GM03348 (cell line): ENCODE measurements around the gene C22orf42.
A peak's percentile ranks its signal among the peaks of the same experiment; 100 is the strongest.

Experiments
- DNase-seq: peaks from one replicate; pipeline ENCODE4 v3.0.0; 2012; ENCODE audit warnings: low spot score

C22orf42 gene

DNA sequence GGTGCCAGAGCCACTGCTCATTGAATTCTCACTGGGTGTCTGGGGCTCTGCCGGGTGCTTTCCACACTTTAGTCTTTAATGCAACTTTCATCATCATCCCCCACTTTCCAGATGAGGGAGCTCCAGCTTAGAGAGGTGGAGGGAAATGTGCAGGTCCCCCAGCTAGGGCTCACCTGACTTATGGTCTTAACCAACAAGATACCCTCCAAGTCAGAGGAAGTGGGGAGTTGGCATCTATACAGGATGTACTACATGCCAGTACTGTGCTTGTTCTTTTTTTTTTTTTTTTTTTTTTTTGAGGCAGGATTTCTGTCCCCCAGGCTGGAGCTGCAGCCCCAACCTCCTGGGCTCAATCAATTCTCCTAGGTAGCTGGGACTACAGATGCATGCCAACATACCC is 26.3 kb downstream of the C22orf42 start:
- DNase-seq, result no peak

DNA sequence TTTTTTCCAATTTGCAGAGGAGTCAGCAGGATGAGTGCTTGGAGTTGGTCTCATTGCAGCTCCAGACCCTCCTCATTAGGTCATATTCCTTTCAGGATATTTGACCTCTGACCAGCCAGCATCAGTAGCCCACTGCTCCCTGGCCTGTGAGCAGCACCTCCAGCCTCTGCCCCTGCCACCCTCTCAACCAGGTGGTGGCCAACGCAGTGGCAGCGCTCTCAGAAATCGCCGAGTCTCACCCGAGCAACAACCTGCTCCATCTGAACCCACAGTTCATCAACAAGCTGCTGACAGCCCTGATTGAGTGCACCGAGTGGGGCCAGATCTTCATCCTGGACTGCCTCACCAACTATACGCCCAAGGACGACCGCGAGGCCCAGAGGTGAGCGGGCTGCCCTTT is 27.0 kb downstream of the C22orf42 start:
- no peak for DNase-seq

DNA sequence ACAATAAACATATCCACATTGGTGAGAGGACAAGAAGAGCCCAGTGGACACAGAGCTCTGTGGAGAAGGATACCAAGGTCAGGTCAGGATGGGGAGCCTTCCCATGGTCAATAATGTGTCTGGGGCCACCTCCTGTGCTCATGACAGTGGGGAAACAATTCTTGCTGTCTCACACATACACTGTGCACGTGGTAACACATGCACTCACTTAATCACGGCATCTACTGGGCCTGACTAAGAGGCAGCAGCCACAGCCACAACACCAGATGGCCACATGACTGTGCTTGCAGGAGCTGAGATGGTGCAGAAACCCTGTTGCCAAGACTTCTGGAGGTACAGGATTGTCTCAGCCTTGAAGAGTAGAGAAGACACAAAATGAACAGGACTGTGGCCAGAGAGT is 28.6 kb downstream of the C22orf42 start:
- no peak for DNase-seq

DNA sequence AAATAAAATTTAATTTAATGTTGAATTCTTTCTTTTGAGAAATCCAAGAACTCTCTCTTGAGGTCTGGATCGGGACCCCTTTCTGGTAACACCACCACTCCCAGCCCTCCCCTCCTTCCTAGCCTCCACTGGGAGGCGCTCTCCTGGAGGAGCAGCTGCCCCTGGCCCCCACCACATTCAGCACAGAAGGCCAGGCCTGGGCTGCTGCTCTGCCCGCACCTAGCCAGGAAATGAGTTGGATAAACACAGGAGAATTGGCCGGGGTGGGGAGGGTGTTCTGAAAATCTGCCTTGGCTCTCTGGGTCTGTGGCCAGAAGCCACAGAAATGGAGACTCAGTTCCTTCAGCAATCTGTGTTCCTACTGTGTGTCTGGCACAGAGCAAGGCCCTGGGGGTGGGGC is 31.2 kb downstream of the C22orf42 start:
- no peak for DNase-seq

DNA sequence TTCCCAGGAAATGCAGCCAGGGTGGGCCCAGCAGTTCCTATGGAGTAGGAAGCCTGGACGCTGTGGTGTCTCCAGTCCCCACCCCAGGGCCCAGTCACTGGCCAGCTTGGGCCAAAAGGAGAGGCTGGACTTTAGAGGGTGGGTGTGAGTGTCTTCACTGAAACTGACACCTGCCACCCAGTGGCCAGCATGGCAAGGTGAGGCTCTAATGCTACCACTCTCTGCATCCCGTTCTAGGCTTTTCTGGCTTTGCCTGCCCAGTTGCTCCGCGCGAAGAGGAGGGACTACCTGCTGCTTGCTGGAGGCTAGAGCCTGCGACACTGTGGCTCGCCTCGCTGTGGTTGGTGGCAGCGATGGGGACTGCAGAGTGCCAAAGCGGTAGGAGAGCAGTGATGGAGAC is 35.4 kb downstream of the C22orf42 start:
- DNase-seq, result no peak

DNA sequence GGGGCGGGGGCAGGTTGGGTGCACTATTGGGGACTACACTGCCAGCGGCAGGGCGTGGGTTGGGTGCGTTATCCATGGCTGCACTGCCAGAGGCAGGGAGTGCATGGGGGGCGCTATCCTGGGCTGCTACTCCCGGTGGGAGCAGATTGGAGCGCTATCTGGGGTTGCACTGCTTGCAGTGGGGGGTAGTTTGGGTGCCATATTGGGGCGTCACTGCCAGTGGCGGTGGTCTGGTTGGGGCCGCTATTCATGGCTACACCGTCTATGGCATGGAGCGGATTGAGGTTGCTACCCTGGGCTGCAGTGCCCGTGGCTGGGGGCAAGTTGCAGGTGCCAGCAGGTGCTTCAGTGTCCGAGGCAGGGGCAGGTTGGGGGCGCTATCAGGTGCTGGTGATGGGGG is 36.2 kb downstream of the C22orf42 start:
- no peak for DNase-seq

DNA sequence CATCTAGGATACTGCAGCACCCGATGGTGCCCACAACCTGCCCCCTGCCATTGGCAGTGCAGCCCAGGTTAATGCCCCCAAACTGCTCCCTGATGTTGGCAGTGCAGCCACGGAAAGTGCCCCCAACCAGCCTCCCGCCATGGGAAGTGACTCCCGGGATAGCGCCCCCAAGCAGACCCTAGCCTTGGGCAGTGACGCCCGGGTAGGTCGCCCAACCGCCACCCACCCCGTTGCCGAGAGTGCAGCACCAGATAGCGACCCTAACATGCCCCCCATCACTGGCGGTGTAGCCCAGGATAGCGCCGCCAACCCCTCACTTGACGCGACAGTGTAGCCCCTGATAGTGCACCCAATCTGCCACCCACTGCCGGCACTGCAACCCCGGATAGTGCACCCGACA is 38.5 kb downstream of the C22orf42 start:
- no peak for DNase-seq

DNA sequence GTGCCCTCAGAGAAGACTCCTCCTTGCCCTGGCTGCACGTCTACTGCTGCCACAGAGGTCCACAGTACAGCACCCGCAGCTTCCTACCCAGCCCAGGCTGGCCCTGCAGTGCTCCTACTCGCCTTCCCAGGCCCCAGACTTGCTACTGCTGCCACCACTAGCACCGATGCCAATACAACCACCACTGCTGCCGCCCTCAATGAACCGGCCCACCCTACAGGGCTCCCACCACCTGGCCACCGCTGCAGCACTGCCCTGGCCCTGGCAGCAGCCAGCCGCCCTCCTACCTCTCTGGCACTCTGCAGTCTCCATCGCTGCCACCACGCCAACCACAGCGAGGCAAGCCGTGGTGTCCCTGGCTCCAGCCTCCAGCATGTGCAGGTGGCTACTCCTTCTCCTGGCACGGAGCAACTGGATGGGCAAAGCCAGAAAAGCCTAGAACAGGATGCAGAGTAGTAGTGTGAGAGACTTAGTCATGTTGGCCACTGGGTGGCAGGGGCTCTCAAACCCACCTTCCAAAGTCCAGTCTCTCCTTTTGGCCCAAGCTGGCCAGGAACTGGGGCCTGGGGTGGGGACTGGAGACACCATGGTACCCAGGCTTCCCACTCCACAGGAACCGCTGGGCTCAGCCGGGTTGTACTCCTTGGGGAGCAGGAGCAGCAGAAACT is 39.4 kb downstream of the C22orf42 start:
- DNase-seq, result no peak

DNA sequence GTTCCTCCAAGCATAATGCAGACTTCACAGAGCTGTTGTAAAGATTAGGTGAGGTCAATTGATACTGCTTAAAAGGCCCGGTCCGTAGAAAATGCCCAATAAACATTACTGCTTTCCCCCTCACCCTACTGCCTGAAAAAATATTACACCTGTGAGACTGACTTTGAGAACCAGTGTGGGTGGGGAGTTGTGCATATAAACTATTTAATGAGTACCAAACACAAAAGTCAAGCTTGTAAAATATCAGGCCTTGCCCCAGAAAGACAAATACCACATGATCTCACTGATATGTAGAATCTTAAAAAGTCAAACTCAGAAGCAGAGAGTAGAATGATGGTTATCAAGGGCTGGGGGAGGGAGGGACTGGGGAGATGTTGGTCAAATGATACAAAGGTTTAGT is 46.7 kb downstream of the C22orf42 start:
- DNase-seq, result no peak

DNA sequence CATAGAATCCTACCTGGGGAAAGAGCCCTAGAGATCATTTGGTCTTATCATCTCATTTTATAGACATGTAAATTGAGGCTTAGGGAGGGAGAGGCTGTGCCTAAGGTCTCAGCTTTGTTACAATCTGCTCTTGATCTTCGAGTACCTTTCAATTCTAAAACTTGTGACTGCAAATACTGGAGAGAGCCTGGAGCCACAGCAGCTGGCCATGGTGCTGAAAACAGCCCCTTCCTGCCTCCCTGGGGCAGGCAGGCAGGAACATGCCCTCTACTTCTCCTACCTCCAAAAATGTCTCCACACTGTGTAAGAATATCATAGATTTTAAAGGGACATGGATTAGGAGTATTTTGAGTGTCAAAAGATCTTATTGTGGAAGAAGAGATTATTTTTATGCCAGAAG is 52.2 kb downstream of the C22orf42 start:
- DNase-seq, result peak; percentile 48

DNA sequence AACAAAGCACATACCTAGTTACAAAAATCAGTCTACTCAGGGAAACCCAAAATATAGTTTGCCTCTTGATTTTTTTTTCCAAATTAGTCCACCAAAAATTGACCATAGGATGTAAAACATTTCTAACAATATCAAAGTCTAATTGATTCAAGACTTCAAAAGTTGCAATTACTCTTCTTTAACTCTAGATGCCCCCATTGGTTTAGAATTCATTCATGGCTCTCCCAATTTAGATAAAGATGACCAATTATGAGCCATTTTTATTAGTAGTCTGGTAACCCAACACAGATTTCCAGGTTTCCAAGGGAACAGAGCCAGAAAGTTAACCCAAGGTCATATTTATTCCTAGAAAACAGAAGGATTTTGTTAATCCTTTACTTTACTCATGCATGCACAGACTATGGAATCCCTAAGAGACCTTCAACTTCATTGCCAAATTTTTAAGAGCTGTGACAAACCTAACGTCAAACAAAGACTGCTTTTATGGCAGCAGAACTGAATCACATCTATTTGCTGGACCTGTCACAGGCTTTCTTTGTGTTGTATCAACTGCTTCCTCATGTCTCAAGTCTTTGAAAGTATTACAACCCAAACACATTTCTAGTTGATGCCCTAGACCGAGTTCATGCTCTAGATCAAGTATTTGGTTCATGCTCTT is 55.3 kb downstream of the C22orf42 start:
- no peak for DNase-seq

DNA sequence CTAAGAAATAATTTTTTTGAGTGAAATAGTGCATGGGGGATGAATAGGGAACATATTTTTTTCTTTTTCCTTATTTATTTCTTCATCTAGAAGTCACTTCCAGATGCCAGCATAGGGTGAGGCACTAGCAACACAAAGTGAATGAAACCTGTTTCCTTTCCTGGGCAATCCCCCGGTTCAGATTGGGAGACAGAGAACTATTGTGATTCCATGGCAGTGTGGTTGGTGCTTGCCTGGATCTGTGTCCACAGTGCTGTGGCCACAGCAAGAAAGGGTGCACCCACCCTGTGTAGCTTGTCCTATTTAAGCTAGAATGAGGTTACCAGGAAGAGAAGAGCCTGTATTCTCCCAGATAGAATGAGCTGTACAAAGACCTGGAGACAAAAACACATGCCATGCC is 58.4 kb downstream of the C22orf42 start:
- no peak for DNase-seq
